ACC112 (cell line): ENCODE results near the gene CBFB.
"Not testable (repeated sequence)": the region's sequence is repeated elsewhere in the genome, so short reads cannot be mapped to it uniquely, and the experiment has no call there.

Source experiments
- H2AFZ ChIP-seq: fragments of 200-600 bp; sonication (generic); one replicate; pipeline ENCODE4 v1.6.0; 2017; ENCODE audit warnings: antibody characterized with exemption, low read length; ENCODE audit not compliant: unreplicated experiment
- H3K27ac ChIP-seq: fragments of 200-600 bp; sonication (generic); 2 replicates; pipeline ENCODE4 v1.5.1; 2014; ENCODE audit warnings: low read depth, mild to moderate bottlenecking, antibody characterized with exemption, low read length, moderate library complexity
- H3K27me3 ChIP-seq: fragments of 200-600 bp; sonication (generic); 2 replicates; pipeline ENCODE4 v1.6.1; 2014; ENCODE audit warnings: mild to moderate bottlenecking, antibody characterized with exemption, low read length, moderate library complexity, mixed read lengths; ENCODE audit not compliant: insufficient read depth
- H3K36me3 ChIP-seq: fragments of 200-600 bp; sonication (generic); 2 replicates; pipeline ENCODE4 v1.6.1; 2016; ENCODE audit warnings: mild to moderate bottlenecking, antibody characterized with exemption, low read length, moderate library complexity, mixed read lengths; ENCODE audit not compliant: insufficient read depth
- H3K4me1 ChIP-seq: fragments of 200-600 bp; sonication (generic); one replicate; pipeline ENCODE4 v1.6.1; 2016; ENCODE audit warnings: low read length, mixed read lengths; ENCODE audit not compliant: insufficient read depth, unreplicated experiment, control insufficient read depth
- H3K4me3 ChIP-seq: fragments of 200-600 bp; sonication (generic); 2 replicates; pipeline ENCODE4 v1.5.1; 2014; ENCODE audit warnings: mild to moderate bottlenecking, low read depth, low read length
- H3K79me2 ChIP-seq: fragments of 200-600 bp; sonication (generic); one replicate; pipeline ENCODE4 v1.6.0; 2016; ENCODE audit warnings: low read length; ENCODE audit not compliant: control insufficient read depth, unreplicated experiment, insufficient read depth

The CBFB gene

DNA sequence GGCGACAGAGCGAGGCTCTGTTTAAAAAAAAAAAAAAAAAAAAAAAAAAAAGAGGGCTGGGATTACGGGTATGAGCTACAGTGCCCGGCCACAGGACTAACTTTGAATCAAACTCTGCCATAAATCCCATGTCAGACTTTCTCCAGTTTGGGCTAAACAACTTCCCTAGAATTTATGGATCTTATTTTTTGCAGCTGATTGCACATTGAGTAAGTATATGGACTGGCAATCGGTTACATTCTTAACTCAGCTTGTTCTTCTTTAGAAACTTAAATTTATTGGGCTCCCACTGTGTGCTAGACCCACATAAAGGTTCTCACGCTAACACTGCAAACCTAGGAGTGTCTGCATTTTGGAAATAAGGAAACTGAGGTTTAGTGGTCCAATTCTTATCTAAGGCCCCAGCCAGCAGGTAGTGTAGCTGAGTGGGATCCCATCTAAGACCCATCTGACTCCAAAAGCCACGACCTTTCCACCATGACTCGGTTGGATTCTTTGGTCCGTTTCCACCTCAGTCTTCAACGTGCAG, 718 bp upstream of the CBFB start:
- Histone ChIP-seq H3K4me3 (peak overlapping the region; percentile 98), H3K36me3 (0 out of 2 replicates have a peak, but pooled peaks cover 4% of the 10 kb centered on the region), H3K27me3 (no peaks in the 10 kb centered on the region), H2AFZ (peak overlapping the region; percentile 98), H3K27ac (peak overlapping the region; percentile 74), H3K4me1 (peaks cover 16% of the 10 kb centered on the region), H3K79me2 (peaks cover 40% of the 10 kb centered on the region)

DNA sequence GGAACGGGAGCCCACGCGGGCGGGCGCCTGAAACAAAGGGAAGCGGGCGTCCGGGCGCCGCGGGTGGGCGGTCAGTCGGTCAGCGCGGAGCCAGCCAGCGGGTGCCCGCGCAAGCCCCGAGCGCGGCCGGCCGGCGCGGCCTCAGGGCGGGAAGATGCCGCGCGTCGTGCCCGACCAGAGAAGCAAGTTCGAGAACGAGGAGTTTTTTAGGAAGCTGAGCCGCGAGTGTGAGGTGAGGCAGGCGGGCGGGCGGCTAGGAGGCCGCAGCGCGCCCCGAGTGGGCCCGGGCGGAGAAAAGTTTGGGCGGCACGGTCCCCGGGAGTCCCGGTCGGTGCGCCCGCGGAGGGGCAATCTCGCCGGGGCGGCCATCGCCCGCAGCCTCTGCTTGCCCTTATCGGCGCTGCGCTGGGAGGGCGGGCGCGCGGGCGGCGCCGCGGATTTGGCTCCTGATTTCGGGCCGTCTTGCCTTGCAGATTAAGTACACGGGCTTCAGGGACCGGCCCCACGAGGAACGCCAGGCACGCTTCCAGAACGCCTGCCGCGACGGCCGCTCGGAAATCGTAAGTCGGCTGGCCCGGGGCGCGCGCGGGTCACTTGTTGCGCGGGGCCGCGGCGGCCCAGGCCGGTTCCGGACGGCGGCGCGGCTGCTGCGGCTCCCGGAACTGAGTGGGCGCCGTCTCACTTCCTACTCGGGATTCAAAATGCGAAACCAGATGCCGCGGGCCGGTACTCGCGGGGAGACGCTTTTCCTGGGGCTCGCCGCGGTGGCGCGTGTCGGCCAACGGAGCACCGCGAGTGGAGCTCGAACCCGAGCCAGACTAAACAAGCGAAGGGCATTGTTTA, 526 bp downstream of the CBFB start:
- Histone ChIP-seq H3K27me3 (no peaks in the 10 kb centered on the region), H2AFZ (peak overlapping the region; percentile 93), H3K4me1 (peaks cover 21% of the 10 kb centered on the region), H3K4me3 (peak overlapping the region; percentile 91), H3K36me3 (0 out of 2 replicates have a peak, but pooled peaks cover 4% of the 10 kb centered on the region), H3K79me2 (peaks cover 52% of the 10 kb centered on the region), H3K27ac (peak overlapping the region; percentile 89)

DNA sequence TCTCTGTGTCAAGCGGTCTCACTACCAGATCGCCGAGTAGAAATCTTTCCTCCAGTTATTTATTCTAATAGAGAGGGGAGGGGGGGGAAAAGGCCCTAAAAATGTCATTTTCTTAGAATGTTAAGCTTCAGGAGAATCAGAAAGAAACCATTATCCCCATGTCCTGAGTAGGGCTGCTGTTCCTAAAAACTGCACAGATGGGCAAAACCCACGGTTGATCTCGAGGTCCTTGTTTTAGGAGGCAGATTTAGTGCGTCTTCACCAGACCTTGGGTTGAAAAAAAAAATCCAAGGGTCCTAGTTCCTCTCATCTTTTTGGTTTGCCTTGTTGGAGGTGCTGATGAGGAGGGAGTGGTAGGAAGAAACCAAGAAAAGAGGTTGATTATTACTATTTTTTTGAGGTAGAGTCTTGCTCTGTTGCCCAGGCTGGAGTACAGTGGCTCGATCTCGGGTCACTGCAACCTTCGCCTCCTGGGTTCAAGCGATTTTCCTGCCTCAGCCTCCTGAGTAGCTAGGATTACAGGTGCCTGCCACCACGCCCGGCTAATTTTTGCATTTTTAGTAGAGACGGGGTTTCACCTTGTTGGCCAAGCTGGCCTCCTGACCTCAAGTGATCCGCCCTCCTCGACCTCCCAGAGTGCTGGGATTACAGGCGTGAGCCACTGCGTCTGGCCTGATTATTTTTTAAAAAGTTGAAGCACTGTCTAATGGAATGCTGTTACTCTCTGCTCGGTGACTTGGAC, 1.4 kb downstream of the CBFB start:
- Histone ChIP-seq H3K4me3 (peak overlapping the region; percentile 91), H3K27me3 (no peaks in the 10 kb centered on the region), H3K36me3 (0 out of 2 replicates have a peak, but pooled peaks cover 4% of the 10 kb centered on the region), H3K79me2 (peaks cover 61% of the 10 kb centered on the region), H3K27ac (peak overlapping the region; percentile 89), H3K4me1 (peaks cover 30% of the 10 kb centered on the region), H2AFZ (no peak overlapping the region)

DNA sequence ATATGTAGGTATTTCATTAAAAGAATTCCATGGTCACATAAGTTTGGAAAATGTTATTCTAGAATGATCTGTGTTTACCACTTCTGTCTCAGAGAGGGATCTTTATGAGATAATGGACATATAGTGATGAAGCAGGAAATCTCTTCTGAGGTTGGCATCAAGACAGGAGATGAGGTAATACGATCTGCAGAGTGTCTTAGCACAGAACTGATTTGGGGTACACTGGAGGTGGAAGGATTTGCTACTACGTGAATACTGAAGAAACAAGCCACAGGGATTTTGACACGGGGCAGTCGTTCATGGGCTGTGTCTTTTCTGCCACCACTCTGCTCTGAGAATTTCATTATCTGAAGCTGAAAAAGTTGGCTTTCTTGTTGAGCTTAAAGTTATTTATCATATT, 5.5 kb downstream of the CBFB start:
- peaks cover 31% of the 10 kb centered on the region for H3K4me1 ChIP-seq
- no peaks in the 10 kb centered on the region for H3K27me3 ChIP-seq
- H3K27ac ChIP-seq = peak overlapping the region; percentile 14; the same call in 1 of the 2 replicates
- H2AFZ ChIP-seq = no peak overlapping the region
- peaks cover 95% of the 10 kb centered on the region for H3K79me2 ChIP-seq
- peaks cover 13% of the 10 kb centered on the region for H3K36me3 ChIP-seq
- no peak overlapping the region for H3K4me3 ChIP-seq

DNA sequence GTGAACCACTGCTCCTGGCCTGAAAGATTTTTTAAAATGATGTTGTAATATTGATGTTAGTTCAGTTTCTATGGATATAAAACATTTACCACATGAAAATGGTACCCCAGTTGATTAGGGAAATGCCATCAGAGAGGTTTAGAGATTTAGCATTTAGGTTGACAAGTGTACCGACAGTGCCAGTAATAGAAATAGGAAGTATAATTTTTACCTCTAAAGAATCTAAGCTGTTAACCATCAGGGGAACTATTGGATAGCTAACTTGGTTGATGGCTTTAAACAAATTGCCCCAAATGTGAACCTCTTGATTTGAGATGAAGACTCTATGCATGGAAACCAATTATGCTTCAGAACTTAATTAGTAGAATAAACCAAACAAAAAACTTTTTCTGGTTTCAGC, 6.4 kb downstream of the CBFB start:
- H2AFZ ChIP-seq = no peak overlapping the region
- H3K27ac ChIP-seq = no peak overlapping the region
- no peak overlapping the region for H3K4me3 ChIP-seq
- H3K4me1 ChIP-seq = peaks cover 33% of the 10 kb centered on the region
- H3K79me2 ChIP-seq = peaks cover 95% of the 10 kb centered on the region
- H3K36me3 ChIP-seq = peaks cover 19% of the 10 kb centered on the region
- H3K27me3 ChIP-seq = no peaks in the 10 kb centered on the region

DNA sequence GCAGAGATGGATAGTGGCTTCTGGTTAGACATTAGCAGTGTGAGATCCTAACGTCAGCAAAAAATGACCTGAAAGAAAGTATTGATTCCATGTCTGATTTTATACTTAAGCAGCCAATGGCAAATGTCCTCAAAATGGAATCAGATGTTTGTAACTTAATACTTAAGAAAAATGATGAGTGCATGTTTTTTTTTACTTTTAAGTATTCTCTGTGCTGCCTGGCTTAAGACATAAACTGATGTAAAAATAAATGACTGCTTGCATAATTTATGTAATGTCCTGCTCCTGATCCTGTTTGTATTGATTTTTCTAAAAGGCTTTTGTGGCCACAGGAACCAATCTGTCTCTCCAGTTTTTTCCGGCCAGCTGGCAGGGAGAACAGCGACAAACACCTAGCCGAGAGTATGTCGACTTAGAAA, 7.4 kb downstream of the CBFB start:
- Histone ChIP-seq H3K79me2 (peaks cover 95% of the 10 kb centered on the region), H3K4me1 (peaks cover 38% of the 10 kb centered on the region), H3K27ac (no peak overlapping the region), H3K36me3 (peaks cover 24% of the 10 kb centered on the region), H3K27me3 (no peaks in the 10 kb centered on the region), H3K4me3 (no peak overlapping the region), H2AFZ (no peak overlapping the region)

DNA sequence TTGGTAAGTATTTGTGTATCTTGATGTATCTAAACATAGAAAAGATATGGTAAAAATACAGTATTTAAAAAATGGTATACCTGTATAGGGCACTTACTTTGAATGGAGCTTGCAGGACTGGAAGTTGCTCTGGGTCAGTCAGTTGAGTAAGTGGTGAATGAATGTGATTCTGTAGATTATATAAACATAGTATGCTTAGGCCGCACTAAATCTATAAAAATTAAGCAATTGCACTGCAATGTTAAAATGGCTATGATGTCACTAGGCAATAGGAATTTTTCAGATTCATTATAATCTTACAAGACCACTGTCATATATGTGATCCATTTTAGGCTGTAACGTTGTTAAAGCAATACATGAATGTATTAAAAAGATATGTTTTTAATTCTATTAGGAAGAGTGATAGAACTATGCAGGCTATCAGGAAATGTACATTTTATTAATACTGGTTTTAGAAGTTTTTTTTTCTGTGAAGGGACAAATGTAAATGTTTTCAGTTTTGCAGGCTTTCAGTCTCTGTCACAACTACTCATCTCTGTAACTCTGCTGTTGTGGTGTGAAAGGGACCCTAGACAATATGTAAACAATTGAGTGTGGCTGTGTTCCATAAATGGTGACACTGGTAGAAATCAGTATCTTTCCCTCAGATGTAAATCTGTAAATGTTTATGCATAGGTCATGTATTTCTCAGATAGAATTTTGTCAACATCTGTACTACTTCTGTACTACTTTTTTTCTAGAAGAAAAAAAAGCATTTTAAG, 10.5 kb downstream of the CBFB start:
- no peaks in the 10 kb centered on the region for H3K27me3 ChIP-seq
- H3K4me3 ChIP-seq = no peak overlapping the region
- peaks cover 27% of the 10 kb centered on the region for H3K4me1 ChIP-seq
- H3K36me3 ChIP-seq = peaks cover 20% of the 10 kb centered on the region
- no peak overlapping the region for H3K27ac ChIP-seq
- peaks cover 85% of the 10 kb centered on the region for H3K79me2 ChIP-seq
- no peak overlapping the region for H2AFZ ChIP-seq

DNA sequence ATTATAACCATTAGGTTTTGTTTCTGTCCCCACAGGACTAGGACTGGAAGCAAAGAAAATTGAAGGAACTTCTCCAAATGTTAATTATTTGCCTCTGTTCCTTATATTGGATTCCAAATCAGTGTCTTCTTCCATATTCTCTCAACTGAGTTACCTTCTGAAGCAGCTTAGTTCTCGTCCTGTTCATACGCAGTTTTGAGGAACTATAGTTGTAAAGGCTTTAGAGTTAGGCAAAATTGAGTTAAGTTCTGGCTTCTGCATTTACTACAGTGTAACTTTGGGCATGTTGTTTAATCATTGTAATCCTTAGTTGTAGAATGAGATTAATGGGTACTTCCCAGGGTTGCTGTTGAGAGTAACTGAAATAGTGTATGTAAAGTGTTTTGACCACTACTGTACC, 11.2 kb downstream of the CBFB start:
- no peak overlapping the region for H3K4me3 ChIP-seq
- H3K36me3 ChIP-seq = peaks cover 20% of the 10 kb centered on the region
- no peak overlapping the region for H2AFZ ChIP-seq
- peaks cover 20% of the 10 kb centered on the region for H3K4me1 ChIP-seq
- H3K27me3 ChIP-seq = no peaks in the 10 kb centered on the region
- H3K27ac ChIP-seq = no peak overlapping the region
- H3K79me2 ChIP-seq = peaks cover 81% of the 10 kb centered on the region

DNA sequence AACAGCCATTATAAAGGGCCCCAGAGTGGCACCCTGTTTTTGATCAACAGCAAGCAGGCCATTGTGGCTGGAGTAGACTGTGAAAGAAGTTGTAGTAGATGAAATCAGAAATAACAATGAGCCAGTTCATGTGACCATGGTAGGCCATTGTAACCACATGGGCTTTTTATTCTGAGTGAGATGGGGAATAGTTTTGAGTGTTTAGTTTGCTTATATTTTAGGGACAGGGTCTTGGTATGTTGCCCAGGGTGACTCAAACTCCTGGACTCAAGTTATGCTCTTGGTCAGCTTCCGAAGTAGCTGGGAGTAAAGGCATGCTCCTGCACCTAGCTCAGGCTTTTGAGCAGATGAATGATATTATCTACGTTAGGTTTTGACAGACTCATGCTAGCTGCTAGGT, 12.0 kb downstream of the CBFB start:
- H3K27me3 ChIP-seq = no peaks in the 10 kb centered on the region
- H2AFZ ChIP-seq = no peak overlapping the region
- H3K4me1 ChIP-seq = peaks cover 15% of the 10 kb centered on the region
- peaks cover 20% of the 10 kb centered on the region for H3K36me3 ChIP-seq
- H3K4me3 ChIP-seq = no peak overlapping the region
- H3K79me2 ChIP-seq = peaks cover 74% of the 10 kb centered on the region
- H3K27ac ChIP-seq = no peak overlapping the region

DNA sequence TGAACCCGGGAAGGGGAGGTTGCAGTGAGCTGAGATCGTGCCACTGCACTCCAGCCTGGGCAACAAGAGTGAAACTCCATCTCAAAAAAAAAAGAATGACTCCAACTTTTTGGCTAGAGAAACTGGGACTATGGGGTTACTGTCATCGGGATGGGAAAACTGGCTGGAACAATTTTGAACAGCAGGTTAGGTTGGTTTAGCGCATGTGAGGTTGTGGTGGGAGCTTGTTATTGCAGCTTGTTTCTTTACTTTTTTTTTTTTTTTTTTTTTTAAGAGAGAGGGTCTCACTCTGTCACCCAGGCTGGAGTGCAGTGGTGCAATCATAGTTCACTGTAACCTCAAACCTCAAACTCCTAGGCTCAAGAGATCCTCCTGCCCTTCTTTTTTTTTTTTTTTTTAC, 12.6 kb downstream of the CBFB start:
- H3K27me3 ChIP-seq, H2AFZ ChIP-seq, H3K4me3 ChIP-seq, H3K27ac ChIP-seq: not testable (repeated sequence)
- Histone ChIP-seq H3K79me2 (peaks cover 72% of the 10 kb centered on the region), H3K36me3 (peaks cover 21% of the 10 kb centered on the region), H3K4me1 (peaks cover 13% of the 10 kb centered on the region)
